Glutamatergic neuron (in vitro differentiated cells): ENCODE measurements around the gene HTRA1. TPM values are rescaled to one million over a fixed set of nuclear protein-coding genes. Genes with fewer than 3 reads are reported as not detected.

Experiments used
- DNase-seq: peaks from one replicate; pipeline ENCODE4 v3.0.0; 2022
- H3K27ac Mint-ChIP-seq: one replicate; pipeline ENCODE4 v1.8.0; 2020; ENCODE audit warnings: mild to moderate bottlenecking, mixed read lengths, inconsistent platforms; ENCODE audit not compliant: unreplicated experiment
- H3K27me3 Mint-ChIP-seq: one replicate; pipeline ENCODE4 v1.8.0; 2020; ENCODE audit warnings: mild to moderate bottlenecking, moderate library complexity, mixed read lengths, inconsistent platforms; ENCODE audit not compliant: unreplicated experiment
- H3K36me3 Mint-ChIP-seq: one replicate; pipeline ENCODE4 v1.8.0; 2020; ENCODE audit warnings: mild to moderate bottlenecking, mixed read lengths, inconsistent platforms; ENCODE audit not compliant: unreplicated experiment
- H3K4me1 Mint-ChIP-seq: one replicate; pipeline ENCODE4 v1.8.0; 2020; ENCODE audit warnings: mild to moderate bottlenecking, low read depth, mixed read lengths, inconsistent platforms; ENCODE audit not compliant: unreplicated experiment
- H3K4me3 Mint-ChIP-seq: one replicate; pipeline ENCODE4 v1.8.0; 2020; ENCODE audit warnings: mild to moderate bottlenecking, mixed read lengths, inconsistent platforms; ENCODE audit not compliant: unreplicated experiment
- H3K9me3 Mint-ChIP-seq: one replicate; pipeline ENCODE4 v1.8.0; 2020; ENCODE audit warnings: mild to moderate bottlenecking, moderate library complexity, mixed read lengths, inconsistent platforms; ENCODE audit not compliant: unreplicated experiment
- CTCF ChIP-seq: fragments of 200-600 bp; sonication (generic); IDR thresholded peaks from one replicate; pipeline ENCODE4 v1.5.0; 2021; ENCODE audit not compliant: partially characterized antibody, unreplicated experiment
- total RNA-seq: library from RNA; stranded (reverse); fragmentation: NEBNext Ultra II Directional; extraction: Animal tissue kit (Norgen Biotek cat#: 25700); gene quantifications from one replicate; pipeline ENCODE4 v1.2.1, GENCODE V29; 2021; ENCODE audit not compliant: unreplicated experiment

HTRA1 gene
- total RNA-seq, 1 donor from 2014 or later, result 1.4 TPM

DNA sequence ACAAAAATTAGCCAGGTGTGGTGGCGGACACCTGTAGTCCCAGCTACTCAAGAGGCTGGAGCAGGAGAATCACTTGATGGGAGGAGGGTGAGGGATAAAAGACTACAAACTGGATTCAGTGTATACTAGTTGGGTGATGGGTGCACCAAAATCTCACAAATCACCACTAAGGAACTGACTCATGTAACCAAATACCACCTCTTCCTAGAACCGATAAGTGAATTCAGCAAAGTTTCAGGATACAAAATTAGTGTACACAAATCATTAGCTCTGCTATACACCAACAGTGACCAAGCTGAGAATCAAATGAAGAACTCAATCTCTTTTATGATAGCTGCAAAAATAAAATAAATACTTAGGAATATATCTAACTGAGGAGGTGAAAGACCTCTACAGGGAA is 76.2 kb downstream of the HTRA1 start:
- peaks cover 2% of the 10 kb centered on the region for H3K27me3 Mint-ChIP-seq

DNA sequence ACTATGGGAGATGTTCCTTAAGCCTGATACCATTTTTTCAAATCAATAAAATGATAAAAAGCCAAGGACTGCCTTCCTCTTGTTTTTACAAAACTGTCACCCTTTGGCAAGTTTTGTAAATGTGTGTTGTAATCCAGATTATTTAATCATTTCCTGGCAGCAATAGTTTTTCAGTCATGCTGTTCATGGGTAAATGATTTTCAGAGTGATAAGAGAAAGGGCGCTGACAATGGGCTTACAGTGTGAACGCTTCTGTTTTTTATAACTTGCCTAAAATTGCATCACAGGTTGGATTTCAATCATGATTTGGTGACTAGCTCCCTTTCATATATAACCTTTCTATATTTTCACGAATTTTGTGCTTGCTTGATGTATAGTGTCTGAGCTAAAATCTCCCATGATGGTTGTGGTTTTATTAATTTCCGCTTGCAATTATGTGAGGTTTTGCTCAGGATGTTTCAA is 80.2 kb downstream of the HTRA1 start:
- Mint-ChIP-seq H3K36me3 (no peaks in the 10 kb centered on the region), H3K9me3 (peaks cover 8% of the 10 kb centered on the region), H3K27me3 (no peaks in the 10 kb centered on the region), H3K4me3 (no peak overlapping the region), H3K27ac (no peak overlapping the region), H3K4me1 (peaks cover 14% of the 10 kb centered on the region)
- TF ChIP-seq CTCF, result no peak
- no peak for DNase-seq

More for the DNA sequence above, 76.2 kb downstream of the HTRA1 start:
- no peak for DNase-seq
- H3K4me1 Mint-ChIP-seq, result peaks cover 3% of the 10 kb centered on the region
- no peak overlapping the region for H3K27ac Mint-ChIP-seq
- H3K4me3 Mint-ChIP-seq, result no peak overlapping the region
- no peaks in the 10 kb centered on the region for H3K36me3 Mint-ChIP-seq
- no peaks in the 10 kb centered on the region for H3K9me3 Mint-ChIP-seq
- no peak for TF ChIP-seq CTCF

GRCh38 chr10:122543676-122544445 is 82.5 kb downstream of the HTRA1 start:
- Mint-ChIP-seq H3K4me1 (peaks cover 14% of the 10 kb centered on the region), H3K27ac (peak overlapping the region; percentile 75), H3K27me3 (no peaks in the 10 kb centered on the region), H3K4me3 (peak overlapping the region; percentile 63), H3K36me3 (no peaks in the 10 kb centered on the region), H3K9me3 (peaks cover 8% of the 10 kb centered on the region)
- peak; percentile 32 for DNase-seq
- TF ChIP-seq CTCF, result no peak

GRCh38 chr10:122544493-122544892 is 83.1 kb downstream of the HTRA1 start:
- DNase-seq, result no peak
- TF ChIP-seq CTCF, result no peak
- Mint-ChIP-seq H3K36me3 (no peaks in the 10 kb centered on the region), H3K9me3 (peaks cover 8% of the 10 kb centered on the region), H3K27ac (no peak overlapping the region), H3K27me3 (no peaks in the 10 kb centered on the region), H3K4me3 (peak overlapping the region; percentile 63), H3K4me1 (peaks cover 14% of the 10 kb centered on the region)

- peaks cover 14% of the 10 kb centered on the region for H3K4me1 Mint-ChIP-seq
Measured at GRCh38 chr10:122546242-122546641, 84.9 kb downstream of the HTRA1 start.

More at GRCh38 chr10:122546242-122546641, 84.9 kb downstream of the HTRA1 start:
- Mint-ChIP-seq H3K36me3 (no peaks in the 10 kb centered on the region), H3K9me3 (peaks cover 8% of the 10 kb centered on the region), H3K27me3 (no peaks in the 10 kb centered on the region), H3K27ac (no peak overlapping the region), H3K4me3 (no peak overlapping the region)
- no peak for DNase-seq
- no peak for TF ChIP-seq CTCF
